PFSK-1 (cell line): Measurements from ENCODE around the gene SYT10.

ENCODE experiments used
- POLR2AphosphoS5 ChIP-seq: IDR thresholded peaks from 2 replicates; pipeline ENCODE4 v1.6.1; 2012; ENCODE audit warnings: low read depth, mild to moderate bottlenecking, control low read depth, low read length, moderate library complexity
- SIN3A ChIP-seq: IDR thresholded peaks from 2 replicates; pipeline ENCODE4 v1.6.1; 2012; ENCODE audit warnings: mild to moderate bottlenecking, low read length, moderate library complexity, borderline replicate concordance; ENCODE audit not compliant: insufficient read depth

- TF ChIP-seq POLR2AphosphoS5 (no peak), SIN3A (no peak)
Observed at GRCh38 chr12:33438851-33439586, 600 bp downstream of the SYT10 start.
